Transverse colon (tissue), 4 donors: Measurements from ENCODE around the gene BOC.

Experiments used
- CTCF ChIP-seq, 5 experiments: fragments of 200-600 bp in 3 of 5; fragments of 450-650 bp in 2 of 5; sonication (generic) in 3 of 5; IDR thresholded peaks; 1 replicate in 2 of 5; 2 replicates in 3 of 5; pipeline ENCODE4 v1.5.1; 2016 to 2017; ENCODE audit warnings: antibody characterized with exemption in 5 of 5, inconsistent platforms in 3 of 5, mild to moderate bottlenecking in 2 of 5, moderate library complexity in 1 of 5
- EP300 ChIP-seq: sonication (generic); formaldehyde crosslinking; IDR thresholded peaks from one replicate; pipeline ENCODE4 v1.6.1; 2017; ENCODE audit warnings: antibody characterized with exemption, low read depth
- POLR2A ChIP-seq: fragments of 450-650 bp; IDR thresholded peaks from one replicate; pipeline ENCODE4 v1.6.1; 2016; ENCODE audit warnings: antibody characterized with exemption, mild to moderate bottlenecking, moderate library complexity
- POLR2AphosphoS5 ChIP-seq, 3 donors: sonication (generic); formaldehyde crosslinking; IDR thresholded peaks; one replicate each; pipeline ENCODE4 v1.6.1; 2016; ENCODE audit warnings: antibody characterized with exemption in 3 of 3

- TF ChIP-seq CTCF (IDR thresholded peaks at IDR 0.05) (no peak), EP300 (no peak), POLR2A (no peak), POLR2AphosphoS5 (IDR thresholded peaks at IDR 0.05) (peak in 1 of 3 donors; percentile 20)
Measured at GRCh38 chr3:113254171-113254947, 43.0 kb downstream of the BOC start.
